ENCODE data around the gene RPH3AL. TPM values are rescaled to one million over a fixed set of nuclear protein-coding genes. Genes with fewer than 3 reads are reported as not detected.

The RPH3AL gene
- total and polyA plus RNA-seq, 10 of the 15 experiments (the other 5 are each of a cell fraction or from before 2014, with no cell fraction given): 0.04 to 1.2 (median 0.47) TPM; not detected in 2

GRCh38 chr17:388087-388486 is 35.5 kb upstream of the RPH3AL start:
- ChIA-PET RAD21 (ENCODE audit: unreplicated experiment) (no interaction called here), POLR2A (no interaction called here)
- intact Hi-C loops (cut with micrococcal nuclease; ENCODE audit: unreplicated experiment): no loop called here
- TF ChIP-seq ZNF24 (IDR thresholded peaks at IDR 0.05): no peak
- TF ChIP-seq ZZZ3 (IDR thresholded peaks at IDR 0.05; ENCODE audit: control insufficient read depth, insufficient read length, low read depth): no peak
- no peak for TF ChIP-seq ZNF274 (IDR thresholded peaks at IDR 0.05; ENCODE audit: insufficient read depth, insufficient read length)
- TF ChIP-seq NR2C2 (IDR thresholded peaks at IDR 0.05; ENCODE audit: borderline replicate concordance, control insufficient read depth, insufficient read length, low read depth): no peak
- no peak for TF ChIP-seq IKZF1 (conservative IDR thresholded peaks at IDR 0.05)
- TF ChIP-seq, protein P1, sequence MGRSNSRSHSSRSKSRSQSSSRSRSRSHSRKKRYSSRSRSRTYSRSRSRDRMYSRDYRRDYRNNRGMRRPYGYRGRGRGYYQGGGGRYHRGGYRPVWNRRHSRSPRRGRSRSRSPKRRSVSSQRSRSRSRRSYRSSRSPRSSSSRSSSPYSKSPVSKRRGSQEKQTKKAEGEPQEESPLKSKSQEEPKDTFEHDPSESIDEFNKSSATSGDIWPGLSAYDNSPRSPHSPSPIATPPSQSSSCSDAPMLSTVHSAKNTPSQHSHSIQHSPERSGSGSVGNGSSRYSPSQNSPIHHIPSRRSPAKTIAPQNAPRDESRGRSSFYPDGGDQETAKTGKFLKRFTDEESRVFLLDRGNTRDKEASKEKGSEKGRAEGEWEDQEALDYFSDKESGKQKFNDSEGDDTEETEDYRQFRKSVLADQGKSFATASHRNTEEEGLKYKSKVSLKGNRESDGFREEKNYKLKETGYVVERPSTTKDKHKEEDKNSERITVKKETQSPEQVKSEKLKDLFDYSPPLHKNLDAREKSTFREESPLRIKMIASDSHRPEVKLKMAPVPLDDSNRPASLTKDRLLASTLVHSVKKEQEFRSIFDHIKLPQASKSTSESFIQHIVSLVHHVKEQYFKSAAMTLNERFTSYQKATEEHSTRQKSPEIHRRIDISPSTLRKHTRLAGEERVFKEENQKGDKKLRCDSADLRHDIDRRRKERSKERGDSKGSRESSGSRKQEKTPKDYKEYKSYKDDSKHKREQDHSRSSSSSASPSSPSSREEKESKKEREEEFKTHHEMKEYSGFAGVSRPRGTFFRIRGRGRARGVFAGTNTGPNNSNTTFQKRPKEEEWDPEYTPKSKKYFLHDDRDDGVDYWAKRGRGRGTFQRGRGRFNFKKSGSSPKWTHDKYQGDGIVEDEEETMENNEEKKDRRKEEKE (IDR thresholded peaks at IDR 0.05): no peak
- TF ChIP-seq BMI1 (IDR thresholded peaks at IDR 0.05; ENCODE audit: borderline replicate concordance): no peak
- no peak for TF ChIP-seq CBFB (IDR thresholded peaks at IDR 0.05; ENCODE audit: low read depth)
- no peak for TF ChIP-seq SMARCA5 (IDR thresholded peaks at IDR 0.05)
- TF ChIP-seq, protein P2, sequence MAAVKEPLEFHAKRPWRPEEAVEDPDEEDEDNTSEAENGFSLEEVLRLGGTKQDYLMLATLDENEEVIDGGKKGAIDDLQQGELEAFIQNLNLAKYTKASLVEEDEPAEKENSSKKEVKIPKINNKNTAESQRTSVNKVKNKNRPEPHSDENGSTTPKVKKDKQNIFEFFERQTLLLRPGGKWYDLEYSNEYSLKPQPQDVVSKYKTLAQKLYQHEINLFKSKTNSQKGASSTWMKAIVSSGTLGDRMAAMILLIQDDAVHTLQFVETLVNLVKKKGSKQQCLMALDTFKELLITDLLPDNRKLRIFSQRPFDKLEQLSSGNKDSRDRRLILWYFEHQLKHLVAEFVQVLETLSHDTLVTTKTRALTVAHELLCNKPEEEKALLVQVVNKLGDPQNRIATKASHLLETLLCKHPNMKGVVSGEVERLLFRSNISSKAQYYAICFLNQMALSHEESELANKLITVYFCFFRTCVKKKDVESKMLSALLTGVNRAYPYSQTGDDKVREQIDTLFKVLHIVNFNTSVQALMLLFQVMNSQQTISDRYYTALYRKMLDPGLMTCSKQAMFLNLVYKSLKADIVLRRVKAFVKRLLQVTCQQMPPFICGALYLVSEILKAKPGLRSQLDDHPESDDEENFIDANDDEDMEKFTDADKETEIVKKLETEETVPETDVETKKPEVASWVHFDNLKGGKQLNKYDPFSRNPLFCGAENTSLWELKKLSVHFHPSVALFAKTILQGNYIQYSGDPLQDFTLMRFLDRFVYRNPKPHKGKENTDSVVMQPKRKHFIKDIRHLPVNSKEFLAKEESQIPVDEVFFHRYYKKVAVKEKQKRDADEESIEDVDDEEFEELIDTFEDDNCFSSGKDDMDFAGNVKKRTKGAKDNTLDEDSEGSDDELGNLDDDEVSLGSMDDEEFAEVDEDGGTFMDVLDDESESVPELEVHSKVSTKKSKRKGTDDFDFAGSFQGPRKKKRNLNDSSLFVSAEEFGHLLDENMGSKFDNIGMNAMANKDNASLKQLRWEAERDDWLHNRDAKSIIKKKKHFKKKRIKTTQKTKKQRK (IDR thresholded peaks at IDR 0.05; ENCODE audit: low read depth, low read length): no peak
- no peak for TF ChIP-seq REST (IDR thresholded peaks at IDR 0.05; ENCODE audit: low read depth, low read length)
- TF ChIP-seq, protein P3, sequence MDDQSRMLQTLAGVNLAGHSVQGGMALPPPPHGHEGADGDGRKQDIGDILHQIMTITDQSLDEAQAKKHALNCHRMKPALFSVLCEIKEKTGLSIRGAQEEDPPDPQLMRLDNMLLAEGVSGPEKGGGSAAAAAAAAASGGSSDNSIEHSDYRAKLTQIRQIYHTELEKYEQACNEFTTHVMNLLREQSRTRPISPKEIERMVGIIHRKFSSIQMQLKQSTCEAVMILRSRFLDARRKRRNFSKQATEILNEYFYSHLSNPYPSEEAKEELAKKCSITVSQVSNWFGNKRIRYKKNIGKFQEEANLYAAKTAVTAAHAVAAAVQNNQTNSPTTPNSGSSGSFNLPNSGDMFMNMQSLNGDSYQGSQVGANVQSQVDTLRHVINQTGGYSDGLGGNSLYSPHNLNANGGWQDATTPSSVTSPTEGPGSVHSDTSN (IDR thresholded peaks at IDR 0.05; ENCODE audit: insufficient replicate concordance, low read depth, low read length): no peak
- TF ChIP-seq SPI1 (IDR thresholded peaks at IDR 0.05; ENCODE audit: borderline replicate concordance, insufficient read depth, low read depth, low read length): no peak
- no peak for TF ChIP-seq YY1 (IDR thresholded peaks at IDR 0.05; ENCODE audit: low read depth, low read length)

More at GRCh38 chr17:388087-388486, 35.5 kb upstream of the RPH3AL start:
- ChIA-PET SMC1A (ENCODE audit: uncharacterized antibody, unreplicated experiment) (no interaction called here), CTCF (interaction anchor here (0.7 kb wide), 3 partner anchors 9 to 223 kb away, joined by 3 read pairs; no protein-coding TSS in a partner anchor)
- H3K36me3 ChIP-seq (ENCODE audit: control insufficient read depth in 2 of 2, insufficient read depth in 2 of 2, low read length in 1 of 2): no peaks in the 10 kb centered on the region
- H3K4me2 ChIP-seq (ENCODE audit: control insufficient read depth, insufficient read depth): no peak overlapping the region
- 54% methylated on average over 10 of the region's 10 CpGs for WGBS (ENCODE audit: insufficient coverage, insufficient replicate concordance, low lambda C conversion rate, missing lambda C conversion rate)
- H3K4me3 ChIP-seq: no peak overlapping the region
- no peak for DNase-seq (ENCODE audit: low read depth, low spot score)
- no peaks in the 10 kb centered on the region for H3K4me1 ChIP-seq (ENCODE audit: control insufficient read depth, insufficient read depth, low read length)
- peaks cover 0 to 3% of the 10 kb centered on the region in 2 experiments; a peak in 2 of 4 replicates for H3K27me3 ChIP-seq (replicated peaks in 1 of 2; ENCODE audit: control insufficient read depth in 2 of 2, insufficient read depth in 2 of 2, low read length in 1 of 2)
- no peak for ATAC-seq
- no TSS peak for BruUV-seq (replicated peaks)
- no peaks in the 10 kb centered on the region for H3K79me2 ChIP-seq (ENCODE audit: control insufficient read depth, insufficient read depth, low read length)
- H3K27ac ChIP-seq (ENCODE audit: control insufficient read depth, insufficient read depth): no peak overlapping the region
- H3K9ac ChIP-seq (ENCODE audit: control insufficient read depth, insufficient read depth, low read length): no peak overlapping the region
- FAIRE-seq: no peak
- no peaks in the 10 kb centered on the region for H3K9me3 ChIP-seq (replicated peaks; ENCODE audit: control insufficient read depth, insufficient read depth, low read length)
- no peak overlapping the region for H2AFZ ChIP-seq (ENCODE audit: control insufficient read depth, low read depth, low read length)
- in situ Hi-C loops (cut with MboI): no loop called here
- no peaks in the 10 kb centered on the region for H4K20me1 ChIP-seq (ENCODE audit: control insufficient read depth, insufficient read depth)
